HFF-Myc (cell line): Measurements from ENCODE around the gene CDC42EP3.

Experiments
- DNase-seq: peaks from one replicate; pipeline ENCODE4 v3.0.0-alpha.2; 2011; ENCODE audit warnings: low read depth; ENCODE audit errors: extremely low read depth
- H3K4me3 ChIP-seq: replicated peaks from 2 replicates; pipeline ENCODE4 v1.5.1; 2011; ENCODE audit warnings: low read depth, mild to moderate bottlenecking, control low read depth, low read length
- TF ChIP-seq, protein P1 (sequence below): IDR thresholded peaks from 2 replicates; pipeline ENCODE4 v1.5.1; 2012; ENCODE audit warnings: mild to moderate bottlenecking, low read depth, low read length, control low read depth; ENCODE audit errors: missing control alignments

Gene CDC42EP3

GRCh38 chr2:37669446-37669845 is 2.0 kb downstream of the CDC42EP3 start:
- TF ChIP-seq, protein P1, sequence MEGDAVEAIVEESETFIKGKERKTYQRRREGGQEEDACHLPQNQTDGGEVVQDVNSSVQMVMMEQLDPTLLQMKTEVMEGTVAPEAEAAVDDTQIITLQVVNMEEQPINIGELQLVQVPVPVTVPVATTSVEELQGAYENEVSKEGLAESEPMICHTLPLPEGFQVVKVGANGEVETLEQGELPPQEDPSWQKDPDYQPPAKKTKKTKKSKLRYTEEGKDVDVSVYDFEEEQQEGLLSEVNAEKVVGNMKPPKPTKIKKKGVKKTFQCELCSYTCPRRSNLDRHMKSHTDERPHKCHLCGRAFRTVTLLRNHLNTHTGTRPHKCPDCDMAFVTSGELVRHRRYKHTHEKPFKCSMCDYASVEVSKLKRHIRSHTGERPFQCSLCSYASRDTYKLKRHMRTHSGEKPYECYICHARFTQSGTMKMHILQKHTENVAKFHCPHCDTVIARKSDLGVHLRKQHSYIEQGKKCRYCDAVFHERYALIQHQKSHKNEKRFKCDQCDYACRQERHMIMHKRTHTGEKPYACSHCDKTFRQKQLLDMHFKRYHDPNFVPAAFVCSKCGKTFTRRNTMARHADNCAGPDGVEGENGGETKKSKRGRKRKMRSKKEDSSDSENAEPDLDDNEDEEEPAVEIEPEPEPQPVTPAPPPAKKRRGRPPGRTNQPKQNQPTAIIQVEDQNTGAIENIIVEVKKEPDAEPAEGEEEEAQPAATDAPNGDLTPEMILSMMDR, result no peak
- no peak for DNase-seq
- H3K4me3 ChIP-seq, result peak overlapping the region; percentile 71

DNA sequence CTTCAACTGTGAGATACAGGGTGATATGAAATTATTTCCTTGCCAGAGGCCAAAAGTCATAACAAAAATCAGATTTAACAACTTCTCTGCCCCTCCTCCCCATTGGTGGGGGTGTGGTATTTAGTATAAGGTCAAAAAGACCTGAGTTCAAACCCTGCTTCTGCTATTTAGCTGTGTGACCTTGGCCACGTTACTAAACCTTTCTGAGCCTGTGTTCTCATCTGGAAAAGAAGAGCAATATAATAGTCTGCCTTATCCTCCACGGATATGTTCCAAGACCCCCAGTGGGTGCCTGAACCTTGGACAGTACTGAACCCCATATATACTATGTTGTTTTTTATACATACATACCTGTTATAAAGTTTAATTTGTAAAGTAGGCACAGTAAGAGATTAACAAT is 3.7 kb downstream of the CDC42EP3 start:
- DNase-seq, result no peak
- H3K4me3 ChIP-seq, result peak overlapping the region; percentile 71
- TF ChIP-seq, protein P1, result no peak

DNA sequence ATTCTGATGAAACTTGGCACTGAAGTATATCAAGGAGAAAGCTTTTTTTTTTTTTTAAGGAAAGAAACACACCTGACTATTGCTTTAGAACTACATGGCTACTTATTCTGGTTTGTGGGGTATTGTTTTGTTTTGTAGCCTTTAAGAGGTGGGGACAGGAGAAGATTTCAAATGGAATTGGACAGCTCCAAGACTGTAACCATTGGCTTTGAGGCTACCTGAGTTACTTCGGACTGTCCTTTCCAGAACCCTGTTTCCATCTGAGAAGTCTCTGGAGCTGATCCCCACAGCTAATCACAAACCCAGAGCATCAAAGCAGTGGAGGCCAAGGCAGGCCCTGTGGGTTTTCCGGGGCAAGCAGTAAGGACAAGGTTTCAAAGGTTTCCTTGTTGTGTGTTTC is 4.7 kb downstream of the CDC42EP3 start:
- no peak for DNase-seq
- TF ChIP-seq, protein P1, result no peak
- H3K4me3 ChIP-seq, result peak overlapping the region; percentile 71

- no peak for DNase-seq
- H3K4me3 ChIP-seq, result peak overlapping the region; percentile 71; the same call in 1 of the 2 replicates
- TF ChIP-seq, protein P1, result no peak
Measured at GRCh38 chr2:37665604-37666362, 5.7 kb downstream of the CDC42EP3 start.

DNA sequence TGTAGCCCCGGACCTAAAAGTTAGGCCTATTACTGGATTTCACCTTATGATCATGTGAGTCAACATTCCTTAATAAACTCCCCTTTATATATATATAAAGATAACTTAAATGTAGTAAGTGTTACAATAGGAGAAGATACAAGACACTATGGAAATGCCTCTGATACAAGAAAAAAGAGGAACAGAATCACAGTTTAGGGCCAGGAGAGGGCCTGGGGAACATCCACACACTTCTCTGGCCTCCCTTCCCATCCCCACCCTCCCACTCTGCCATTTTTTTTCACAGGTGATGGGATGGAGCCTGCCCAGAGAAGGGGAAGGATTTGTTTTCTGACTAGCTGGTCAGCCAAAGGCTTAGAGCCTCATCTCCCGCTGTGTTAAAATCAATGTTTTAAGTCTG is 6.4 kb downstream of the CDC42EP3 start:
- TF ChIP-seq, protein P1, result no peak
- no peak overlapping the region for H3K4me3 ChIP-seq
- DNase-seq, result no peak

DNA sequence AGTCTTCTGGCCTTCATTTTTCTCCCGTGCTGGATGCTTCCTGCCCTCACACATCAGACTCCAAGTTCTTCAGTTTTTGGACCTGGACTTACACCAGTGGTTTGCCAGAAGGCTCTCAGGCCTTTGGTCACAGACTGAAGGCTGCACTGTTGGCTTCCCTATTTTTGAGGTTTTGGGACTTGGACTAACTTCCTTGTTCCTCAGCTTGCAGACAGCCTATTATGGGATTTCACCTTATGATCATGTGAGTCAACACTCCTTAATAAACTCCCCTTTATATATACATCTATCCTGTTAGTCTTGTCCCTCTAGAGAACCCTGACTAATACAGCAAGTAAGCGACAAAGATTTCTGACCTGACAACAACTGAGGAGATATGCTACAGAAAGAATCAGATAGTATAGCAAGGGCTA is 7.2 kb downstream of the CDC42EP3 start:
- TF ChIP-seq, protein P1, result no peak
- H3K4me3 ChIP-seq, result no peak overlapping the region
- no peak for DNase-seq
